ENCODE results near the gene ZNF497. TPM values are rescaled to one million over a fixed set of nuclear protein-coding genes. Genes with fewer than 3 reads are reported as not detected.

Gene ZNF497
- 10 to 100 TPM in 1 of 4 donors, 1 to 10 TPM in 3; 7.1 to 16.2 (median 8.1) TPM for total RNA-seq

DNA sequence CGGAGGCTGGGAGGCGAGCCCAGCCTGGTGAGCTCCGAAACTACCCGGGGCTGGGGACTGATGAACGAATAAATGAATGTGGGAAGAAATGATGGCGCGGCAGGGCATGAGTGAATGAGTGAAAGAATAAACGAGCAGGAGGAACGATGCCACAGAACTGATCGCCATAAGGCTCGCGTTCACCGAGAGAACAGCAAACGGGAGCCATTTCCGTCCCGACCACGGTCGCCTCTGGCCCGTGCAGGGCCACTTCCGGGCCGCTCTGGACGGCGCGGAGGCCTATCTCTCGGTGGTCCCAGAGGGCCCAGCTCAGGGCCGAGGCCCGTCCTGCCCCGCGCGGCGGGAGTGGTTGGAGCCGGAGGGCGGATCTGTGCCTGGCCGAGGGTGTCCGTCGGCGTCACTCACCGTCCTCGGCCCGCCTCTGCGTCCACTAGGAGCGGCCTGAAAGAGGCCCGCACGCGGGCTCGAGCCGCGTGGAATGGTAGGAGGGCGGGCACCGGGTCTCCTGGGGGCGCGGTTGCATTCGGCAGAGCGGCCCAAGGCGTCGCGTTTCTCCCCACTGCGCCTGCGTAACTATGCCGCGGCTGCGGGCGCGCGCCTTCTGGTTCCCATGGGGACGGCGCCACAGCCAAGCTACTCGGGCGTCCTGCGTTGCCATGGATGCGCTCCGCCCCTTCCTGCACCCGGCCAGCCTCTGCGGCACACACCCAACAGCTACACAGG lies at the start of gene ZNF497:
Gene ZNF497, minus strand, starts transcription at position 480 of the 723 bp plus-strand sequence. CDS start 5,116 bp downstream, outside the sequence.
- WGBS, 2 donors: 0% methylated on average over 20 to 24 of the region's 74 CpGs

DNA sequence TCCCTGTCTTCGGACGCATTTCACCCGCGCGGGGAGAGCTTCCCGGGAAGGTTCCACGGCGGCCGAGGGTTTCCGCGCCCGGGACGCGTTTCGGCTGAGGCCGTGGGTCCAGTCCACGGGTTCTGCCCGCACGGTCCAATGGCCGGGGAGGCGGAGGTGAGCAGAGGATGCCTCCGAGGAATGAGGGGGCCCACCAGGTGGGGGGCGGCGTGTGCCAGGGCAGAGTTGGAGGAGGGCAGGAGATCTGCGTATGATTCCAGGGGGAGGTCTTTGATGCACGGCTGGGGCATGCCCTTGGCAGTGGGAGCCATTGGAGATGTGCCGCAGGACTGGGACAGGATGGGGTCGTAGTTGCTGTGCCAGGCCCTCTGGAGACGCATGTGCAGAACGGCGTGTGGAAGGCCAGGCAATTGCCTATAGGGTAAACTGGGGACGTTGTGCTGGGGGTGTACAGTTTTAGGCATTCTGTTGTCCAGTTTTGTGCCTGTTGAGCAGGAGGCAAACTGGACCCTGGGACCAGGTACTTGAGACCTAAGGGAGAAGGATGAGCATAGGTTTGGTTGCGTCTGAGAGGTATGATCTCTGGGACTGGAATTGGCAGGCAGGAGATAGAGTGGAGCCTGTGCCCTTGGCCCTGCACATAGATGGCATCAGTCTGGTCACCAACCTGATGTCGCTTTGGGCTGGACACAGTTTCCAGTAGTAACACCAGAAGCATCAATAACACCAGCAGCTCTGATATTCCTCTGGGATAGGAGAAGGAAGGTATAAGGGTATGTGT lies 46.6 kb upstream of the ZNF497 start:
- Histone ChIP-seq H3K9me3 (no peaks in the 10 kb centered on the region), H3K27ac (peak overlapping the region in 2 of 3 donors; percentile 73 to 79), H3K4me3 (replicated peaks in 1 of 3) (peak overlapping the region; percentile 54 to 96 (median 82)), H3K36me3 (no peaks in the 10 kb centered on the region), H3K27me3 (no peaks in the 10 kb centered on the region), H3K4me1 (peaks cover 6 to 24% of the 10 kb centered on the region in 2 donors)
- intact Hi-C loops (cut with DNase I): no loop called here
- peak in 1 of 2 donors; percentile 25 for DNase-seq
- WGBS, 2 donors: 3 to 9% methylated on average over 11 to 31 of the region's 34 CpGs
- no peak for TF ChIP-seq POLR2A (IDR thresholded peaks at IDR 0.05)
- TF ChIP-seq, protein P1, sequence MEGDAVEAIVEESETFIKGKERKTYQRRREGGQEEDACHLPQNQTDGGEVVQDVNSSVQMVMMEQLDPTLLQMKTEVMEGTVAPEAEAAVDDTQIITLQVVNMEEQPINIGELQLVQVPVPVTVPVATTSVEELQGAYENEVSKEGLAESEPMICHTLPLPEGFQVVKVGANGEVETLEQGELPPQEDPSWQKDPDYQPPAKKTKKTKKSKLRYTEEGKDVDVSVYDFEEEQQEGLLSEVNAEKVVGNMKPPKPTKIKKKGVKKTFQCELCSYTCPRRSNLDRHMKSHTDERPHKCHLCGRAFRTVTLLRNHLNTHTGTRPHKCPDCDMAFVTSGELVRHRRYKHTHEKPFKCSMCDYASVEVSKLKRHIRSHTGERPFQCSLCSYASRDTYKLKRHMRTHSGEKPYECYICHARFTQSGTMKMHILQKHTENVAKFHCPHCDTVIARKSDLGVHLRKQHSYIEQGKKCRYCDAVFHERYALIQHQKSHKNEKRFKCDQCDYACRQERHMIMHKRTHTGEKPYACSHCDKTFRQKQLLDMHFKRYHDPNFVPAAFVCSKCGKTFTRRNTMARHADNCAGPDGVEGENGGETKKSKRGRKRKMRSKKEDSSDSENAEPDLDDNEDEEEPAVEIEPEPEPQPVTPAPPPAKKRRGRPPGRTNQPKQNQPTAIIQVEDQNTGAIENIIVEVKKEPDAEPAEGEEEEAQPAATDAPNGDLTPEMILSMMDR (IDR thresholded peaks at IDR 0.05): no peak

More for the DNA sequence above, at the start of gene ZNF497:
- Histone ChIP-seq H3K9me3 (no peaks in the 10 kb centered on the region), H3K36me3 (no peaks in the 10 kb centered on the region), H3K27ac (peak within 1 kb of the TSS; percentile 60 to 95 (median 81)), H3K4me1 (peaks cover 0 to 5% of the 10 kb centered on the region in 2 donors), H3K27me3 (no peaks in the 10 kb centered on the region), H3K4me3 (replicated peaks in 1 of 3) (peak within 1 kb of the TSS; percentile 56 to 88 (median 83))
- peak in 1 of 2 donors; percentile 75 for TF ChIP-seq POLR2A (IDR thresholded peaks at IDR 0.05)
- TF ChIP-seq, protein P1 (IDR thresholded peaks at IDR 0.05): no peak
- DNase-seq: peak; percentile 97 to 98
- intact Hi-C loops (cut with DNase I): no loop called here

DNA sequence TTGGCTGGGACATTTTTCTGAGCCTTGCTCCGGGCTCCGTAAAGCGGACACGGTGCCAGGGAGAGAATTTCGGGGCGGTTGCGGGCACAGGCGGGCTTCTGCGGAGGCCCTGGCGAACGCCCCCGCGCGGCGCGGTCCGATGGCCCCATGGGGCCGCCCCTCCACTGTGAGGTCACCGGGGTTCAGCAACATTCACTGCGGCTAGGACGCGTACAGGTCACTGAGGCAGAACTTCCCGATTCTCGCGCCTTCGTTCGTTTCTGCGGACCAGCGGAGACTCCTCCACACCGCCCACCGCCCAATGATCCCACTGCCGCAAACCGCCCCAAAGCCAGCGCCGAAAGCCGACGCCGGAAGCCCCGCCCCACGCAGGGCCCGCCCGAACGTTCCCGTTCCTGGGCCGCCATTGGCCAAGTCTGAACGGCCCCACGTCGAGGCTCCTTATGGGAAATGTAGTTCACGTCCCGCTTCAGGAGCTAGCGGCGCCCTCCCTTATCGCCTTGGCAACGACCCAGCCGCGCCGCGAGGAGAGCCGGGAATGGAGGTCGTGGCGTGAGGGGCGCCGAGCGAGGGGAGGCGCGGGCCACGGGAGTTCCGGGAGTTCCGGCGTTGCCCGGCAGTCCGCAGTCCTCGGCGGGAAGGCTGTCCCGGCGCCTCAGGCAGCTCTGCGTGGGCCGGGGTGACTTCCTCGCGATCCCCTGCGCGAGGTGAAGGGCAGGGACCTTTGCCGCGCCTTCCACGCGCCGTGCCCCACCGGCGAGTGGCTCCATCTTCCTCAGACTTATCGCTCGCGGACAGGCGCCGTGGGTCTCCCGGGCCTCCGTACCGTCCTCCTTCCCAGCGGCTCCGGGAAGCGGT lies 45.8 kb upstream of the ZNF497 start, which contains the start of gene ZNF584:
Gene ZNF584, plus strand, starts transcription at position 498 of the 858 bp plus-strand sequence. CDS start 499 bp downstream, outside the sequence.
- Histone ChIP-seq H3K9me3 (no peaks in the 10 kb centered on the region), H3K4me3 (replicated peaks in 1 of 3) (peak within 1 kb of the TSS; percentile 54 to 96 (median 82)), H3K4me1 (peaks cover 6 to 24% of the 10 kb centered on the region in 2 donors), H3K27ac (peak within 1 kb of the TSS; percentile 67 to 79 (median 73)), H3K36me3 (no peaks in the 10 kb centered on the region), H3K27me3 (no peaks in the 10 kb centered on the region)
- peak; percentile 9 to 89 for TF ChIP-seq POLR2A (IDR thresholded peaks at IDR 0.05)
- TF ChIP-seq, protein P1 (IDR thresholded peaks at IDR 0.05): peak in 1 of 6 experiments; percentile 7
- WGBS, 2 donors: 0 to 1% methylated on average over 26 to 36 of the region's 100 CpGs
- intact Hi-C loops (cut with DNase I): no loop called here
- peak; percentile 95 to 96 for DNase-seq

DNA sequence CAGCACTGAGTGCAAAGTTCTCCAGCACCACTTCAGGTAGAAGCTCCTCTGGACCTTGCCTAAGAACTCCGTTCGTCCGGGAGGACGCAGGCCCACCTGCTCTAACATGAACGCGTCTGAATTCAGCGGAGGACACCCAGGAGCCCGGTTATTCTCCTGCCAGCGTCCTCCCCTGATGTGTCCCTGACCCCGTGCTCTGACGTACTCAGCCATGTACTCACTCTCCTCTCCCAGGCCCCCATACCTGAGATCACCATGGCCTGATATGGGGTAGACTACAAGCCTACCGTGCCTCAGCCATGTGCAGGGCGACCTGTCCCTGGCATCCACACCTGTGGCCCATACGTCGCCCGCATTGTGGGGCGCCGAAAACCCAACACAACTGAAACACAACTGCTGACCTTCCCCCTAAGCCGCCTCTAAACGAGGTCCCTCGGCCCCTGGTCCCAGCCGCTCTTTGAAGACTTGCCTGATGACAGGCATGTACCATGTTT lies 45.2 kb upstream of the ZNF497 start:
- intact Hi-C loops (cut with DNase I): no loop called here
- Histone ChIP-seq H3K4me3 (replicated peaks in 1 of 3) (peak overlapping the region; percentile 54 to 96 (median 82)), H3K4me1 (peaks cover 6 to 24% of the 10 kb centered on the region in 2 donors), H3K36me3 (no peaks in the 10 kb centered on the region), H3K27ac (peak overlapping the region; percentile 67 to 79 (median 73)), H3K9me3 (no peaks in the 10 kb centered on the region), H3K27me3 (no peaks in the 10 kb centered on the region)
- 6 to 16% methylated on average over 18 to 22 of the region's 22 CpGs for WGBS, 2 donors
- no peak for DNase-seq
- TF ChIP-seq, protein P1 (IDR thresholded peaks at IDR 0.05): no peak
- TF ChIP-seq POLR2A (IDR thresholded peaks at IDR 0.05): no peak

Data from thyroid gland (tissue), 4 donors.